HEK293 (cell line): ENCODE results near the gene ZFPL1.

Source experiments
- KLF8 ChIP-seq: fragments of 450-650 bp; formaldehyde crosslinking; IDR thresholded peaks from 2 replicates; pipeline ENCODE4 v1.5.1; 2016; ENCODE audit warnings: missing biosample characterization, missing genetic modification characterization
- MZF1 ChIP-seq: fragments of 450-650 bp; formaldehyde crosslinking; IDR thresholded peaks from 2 replicates; pipeline ENCODE4 v1.5.1; 2017; ENCODE audit warnings: missing biosample characterization, missing genetic modification characterization, borderline replicate concordance
- SALL2 ChIP-seq: fragments of 450-650 bp; formaldehyde crosslinking; IDR thresholded peaks from 2 replicates; pipeline ENCODE4 v1.5.0; 2017; ENCODE audit warnings: missing biosample characterization, mild to moderate bottlenecking, missing genetic modification characterization, borderline replicate concordance
- SCRT2 ChIP-seq: fragments of 450-650 bp; formaldehyde crosslinking; IDR thresholded peaks from 2 replicates; pipeline ENCODE4 v1.5.1; 2016; ENCODE audit warnings: missing biosample characterization, missing genetic modification characterization
- TCF7L2 ChIP-seq: IDR thresholded peaks from 2 replicates; pipeline ENCODE4 v1.6.1; 2011; ENCODE audit warnings: low read depth, mild to moderate bottlenecking, inconsistent platforms, low read length, moderate library complexity, borderline replicate concordance
- ZBTB1 ChIP-seq: fragments of 450-650 bp; formaldehyde crosslinking; IDR thresholded peaks from 2 replicates; pipeline ENCODE4 v1.5.1; 2016; ENCODE audit warnings: missing biosample characterization, missing genetic modification characterization
- ZBTB17 ChIP-seq: fragments of 450-650 bp; formaldehyde crosslinking; IDR thresholded peaks from 2 replicates; pipeline ENCODE4 v1.5.1; 2016; ENCODE audit warnings: missing biosample characterization, missing genetic modification characterization
- ZFP41 ChIP-seq: fragments of 450-650 bp; formaldehyde crosslinking; IDR thresholded peaks from 2 replicates; pipeline ENCODE4 v1.5.1; 2016; ENCODE audit warnings: missing biosample characterization, missing genetic modification characterization, borderline replicate concordance
- ZIC2 ChIP-seq: fragments of 450-650 bp; formaldehyde crosslinking; IDR thresholded peaks from 2 replicates; pipeline ENCODE4 v1.5.1; 2016; ENCODE audit warnings: missing biosample characterization, missing genetic modification characterization
- ZNF112 ChIP-seq: fragments of 450-650 bp; formaldehyde crosslinking; IDR thresholded peaks from 2 replicates; pipeline ENCODE4 v1.5.0; 2017; ENCODE audit warnings: missing biosample characterization, missing genetic modification characterization
- ZNF114 ChIP-seq: fragments of 450-650 bp; formaldehyde crosslinking; IDR thresholded peaks from 2 replicates; pipeline ENCODE4 v1.5.0; 2017; ENCODE audit warnings: missing biosample characterization, missing genetic modification characterization
- ZNF157 ChIP-seq: fragments of 450-650 bp; formaldehyde crosslinking; IDR thresholded peaks from 2 replicates; pipeline ENCODE4 v1.5.1; 2016; ENCODE audit warnings: missing biosample characterization, missing genetic modification characterization
- ZNF175 ChIP-seq: fragments of 450-650 bp; formaldehyde crosslinking; IDR thresholded peaks from 2 replicates; pipeline ENCODE4 v1.5.1; 2016; ENCODE audit warnings: missing biosample characterization, missing genetic modification characterization
- ZNF354C ChIP-seq: fragments of 450-650 bp; formaldehyde crosslinking; IDR thresholded peaks from 2 replicates; pipeline ENCODE4 v1.5.1; 2016; ENCODE audit warnings: missing biosample characterization, missing genetic modification characterization, low read depth, borderline replicate concordance
- ZNF416 ChIP-seq: fragments of 450-650 bp; formaldehyde crosslinking; IDR thresholded peaks from 2 replicates; pipeline ENCODE4 v1.5.1; 2016; ENCODE audit warnings: missing biosample characterization, missing genetic modification characterization
- ZNF473 ChIP-seq: fragments of 450-650 bp; formaldehyde crosslinking; IDR thresholded peaks from 2 replicates; pipeline ENCODE4 v1.5.1; 2017; ENCODE audit warnings: missing biosample characterization, missing genetic modification characterization
- ZNF48 ChIP-seq: fragments of 450-650 bp; formaldehyde crosslinking; IDR thresholded peaks from 2 replicates; pipeline ENCODE4 v1.5.1; 2016; ENCODE audit warnings: missing biosample characterization, missing genetic modification characterization
- ZNF571 ChIP-seq: fragments of 450-650 bp; formaldehyde crosslinking; IDR thresholded peaks from 2 replicates; pipeline ENCODE4 v1.5.0; 2017; ENCODE audit warnings: missing biosample characterization, missing genetic modification characterization
- ZNF670 ChIP-seq: fragments of 450-650 bp; formaldehyde crosslinking; IDR thresholded peaks from 2 replicates; pipeline ENCODE4 v1.5.1; 2016; ENCODE audit warnings: missing biosample characterization, missing genetic modification characterization, low read depth
- ZNF677 ChIP-seq: fragments of 450-650 bp; IDR thresholded peaks from 2 replicates; pipeline ENCODE4 v1.5.0; 2018; ENCODE audit warnings: missing biosample characterization, mild to moderate bottlenecking, missing genetic modification characterization, moderate library complexity
- ZNF76 ChIP-seq: fragments of 450-650 bp; formaldehyde crosslinking; IDR thresholded peaks from 2 replicates; pipeline ENCODE4; 2016; ENCODE audit warnings: low read depth, missing biosample characterization, missing genetic modification characterization, borderline replicate concordance
- ZNF777 ChIP-seq: fragments of 450-650 bp; formaldehyde crosslinking; IDR thresholded peaks from 2 replicates; pipeline ENCODE4 v1.5.1; 2017; ENCODE audit warnings: missing biosample characterization, missing genetic modification characterization, borderline replicate concordance
- ZSCAN23 ChIP-seq: fragments of 450-650 bp; formaldehyde crosslinking; IDR thresholded peaks from 2 replicates; pipeline ENCODE4 v1.5.1; 2016; ENCODE audit warnings: missing biosample characterization, missing genetic modification characterization
- TF ChIP-seq, protein P1 (sequence below): fragments of 450-650 bp; formaldehyde crosslinking; IDR thresholded peaks from 2 replicates; pipeline ENCODE4 v1.5.1; 2016; ENCODE audit warnings: missing biosample characterization, missing genetic modification characterization
- TF ChIP-seq, protein P2 (sequence below): fragments of 450-650 bp; formaldehyde crosslinking; IDR thresholded peaks from 2 replicates; pipeline ENCODE4 v1.5.1; 2016; ENCODE audit warnings: missing biosample characterization, missing genetic modification characterization, borderline replicate concordance
- TF ChIP-seq, protein P3 (sequence below): fragments of 450-650 bp; formaldehyde crosslinking; IDR thresholded peaks from 2 replicates; pipeline ENCODE4 v1.5.1; 2016; ENCODE audit warnings: missing biosample characterization, missing genetic modification characterization
- TF ChIP-seq, protein P4 (sequence below): fragments of 450-650 bp; formaldehyde crosslinking; optimal IDR thresholded peaks from 2 replicates; pipeline ENCODE3; 2016; ENCODE audit warnings: missing biosample characterization, mild to moderate bottlenecking, missing genetic modification characterization
- TF ChIP-seq, protein P5 (sequence below): fragments of 450-650 bp; formaldehyde crosslinking; IDR thresholded peaks from 2 replicates; pipeline ENCODE4 v1.5.1; 2016; ENCODE audit warnings: missing biosample characterization, missing genetic modification characterization
- TF ChIP-seq, protein P6 (sequence below): IDR thresholded peaks from 2 replicates; pipeline ENCODE4 v1.6.1; 2011; ENCODE audit warnings: mild to moderate bottlenecking, low read depth, low read length, borderline replicate concordance
- TF ChIP-seq, protein P7 (sequence below): fragments of 450-650 bp; formaldehyde crosslinking; IDR thresholded peaks from 2 replicates; pipeline ENCODE4 v1.5.1; 2016; ENCODE audit warnings: missing biosample characterization, missing genetic modification characterization

The ZFPL1 gene

DNA sequence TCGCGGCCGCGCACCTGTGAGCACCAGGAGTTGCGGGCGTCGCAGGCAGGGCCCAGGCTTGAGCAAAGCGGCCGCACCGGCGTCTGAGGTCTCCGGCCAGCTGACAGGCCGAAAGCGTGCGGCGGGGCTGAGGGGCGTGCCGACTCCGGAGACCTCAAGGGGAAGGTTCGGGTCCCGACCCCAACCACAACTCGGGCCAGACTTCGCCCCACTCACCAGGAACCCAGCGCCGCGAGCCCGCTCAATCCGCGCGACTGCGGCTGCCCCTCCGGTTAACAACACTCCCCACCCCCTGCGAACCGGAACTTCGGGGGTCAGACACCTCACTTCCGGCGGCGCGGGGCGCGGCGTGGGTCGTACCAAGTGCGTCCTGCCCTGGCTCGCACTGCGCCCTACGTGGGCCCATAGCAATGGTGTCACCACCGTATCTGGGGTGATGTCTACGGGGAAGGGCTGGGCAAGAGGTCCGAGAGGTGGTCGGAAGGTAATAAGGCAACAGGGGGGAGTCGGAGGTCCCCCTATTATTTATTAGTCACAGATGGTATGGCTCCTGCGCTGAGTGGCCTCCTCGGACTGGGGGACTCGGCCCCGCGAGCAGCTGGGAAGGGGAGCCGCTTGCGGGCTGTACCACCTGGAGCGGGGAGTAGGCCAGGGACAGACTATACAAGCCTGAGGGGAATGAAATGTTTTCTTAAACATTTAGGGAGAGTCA, 50.4 kb downstream of the ZFPL1 start, which contains the start of gene SYVN1 (continued):
- peak; percentile 55 for TF ChIP-seq ZIC2 (tag by site-specific recombination)
- no peak for TF ChIP-seq ZNF48 (tag by site-specific recombination)
- no peak for TF ChIP-seq ZNF112 (tag by site-specific recombination)
- no peak for TF ChIP-seq ZNF175 (tag by site-specific recombination)
- TF ChIP-seq ZFP41 (tag by site-specific recombination), result no peak
- TF ChIP-seq, protein P1, sequence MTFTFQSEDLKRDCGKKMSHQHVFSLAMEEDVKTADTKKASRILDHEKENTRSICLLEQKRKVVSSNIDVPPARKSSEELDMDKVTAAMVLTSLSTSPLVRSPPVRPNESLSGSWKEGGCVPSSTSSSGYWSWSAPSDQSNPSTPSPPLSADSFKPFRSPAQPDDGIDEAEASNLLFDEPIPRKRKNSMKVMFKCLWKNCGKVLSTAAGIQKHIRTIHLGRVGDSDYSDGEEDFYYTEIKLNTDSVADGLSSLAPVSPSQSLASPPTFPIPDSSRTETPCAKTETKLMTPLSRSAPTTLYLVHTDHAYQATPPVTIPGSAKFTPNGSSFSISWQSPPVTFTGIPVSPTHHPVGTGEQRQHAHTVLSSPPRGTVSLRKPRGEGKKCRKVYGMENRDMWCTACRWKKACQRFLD, result no peak
- TF ChIP-seq ZNF157 (tag by site-specific recombination), result no peak
- TF ChIP-seq ZNF670, result no peak
- no peak for TF ChIP-seq SCRT2
- TF ChIP-seq ZSCAN23 (tag by site-specific recombination), result no peak; the same call in 1 of the 2 replicates
- TF ChIP-seq ZNF473 (tag by site-specific recombination), result no peak
- TF ChIP-seq ZNF571, result no peak
- TF ChIP-seq ZNF416 (tag by site-specific recombination), result no peak
- TF ChIP-seq, protein P2, sequence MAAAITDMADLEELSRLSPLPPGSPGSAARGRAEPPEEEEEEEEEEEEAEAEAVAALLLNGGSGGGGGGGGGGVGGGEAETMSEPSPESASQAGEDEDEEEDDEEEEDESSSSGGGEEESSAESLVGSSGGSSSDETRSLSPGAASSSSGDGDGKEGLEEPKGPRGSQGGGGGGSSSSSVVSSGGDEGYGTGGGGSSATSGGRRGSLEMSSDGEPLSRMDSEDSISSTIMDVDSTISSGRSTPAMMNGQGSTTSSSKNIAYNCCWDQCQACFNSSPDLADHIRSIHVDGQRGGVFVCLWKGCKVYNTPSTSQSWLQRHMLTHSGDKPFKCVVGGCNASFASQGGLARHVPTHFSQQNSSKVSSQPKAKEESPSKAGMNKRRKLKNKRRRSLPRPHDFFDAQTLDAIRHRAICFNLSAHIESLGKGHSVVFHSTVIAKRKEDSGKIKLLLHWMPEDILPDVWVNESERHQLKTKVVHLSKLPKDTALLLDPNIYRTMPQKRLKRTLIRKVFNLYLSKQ, result no peak
- 0 out of 2 replicates have a peak, but pooled peaks have one; percentile 39 for TF ChIP-seq ZBTB17
- TF ChIP-seq ZNF354C (tag by site-specific recombination), result no peak
- no peak for TF ChIP-seq MZF1
- TF ChIP-seq TCF7L2, result no peak
- TF ChIP-seq, protein P3, sequence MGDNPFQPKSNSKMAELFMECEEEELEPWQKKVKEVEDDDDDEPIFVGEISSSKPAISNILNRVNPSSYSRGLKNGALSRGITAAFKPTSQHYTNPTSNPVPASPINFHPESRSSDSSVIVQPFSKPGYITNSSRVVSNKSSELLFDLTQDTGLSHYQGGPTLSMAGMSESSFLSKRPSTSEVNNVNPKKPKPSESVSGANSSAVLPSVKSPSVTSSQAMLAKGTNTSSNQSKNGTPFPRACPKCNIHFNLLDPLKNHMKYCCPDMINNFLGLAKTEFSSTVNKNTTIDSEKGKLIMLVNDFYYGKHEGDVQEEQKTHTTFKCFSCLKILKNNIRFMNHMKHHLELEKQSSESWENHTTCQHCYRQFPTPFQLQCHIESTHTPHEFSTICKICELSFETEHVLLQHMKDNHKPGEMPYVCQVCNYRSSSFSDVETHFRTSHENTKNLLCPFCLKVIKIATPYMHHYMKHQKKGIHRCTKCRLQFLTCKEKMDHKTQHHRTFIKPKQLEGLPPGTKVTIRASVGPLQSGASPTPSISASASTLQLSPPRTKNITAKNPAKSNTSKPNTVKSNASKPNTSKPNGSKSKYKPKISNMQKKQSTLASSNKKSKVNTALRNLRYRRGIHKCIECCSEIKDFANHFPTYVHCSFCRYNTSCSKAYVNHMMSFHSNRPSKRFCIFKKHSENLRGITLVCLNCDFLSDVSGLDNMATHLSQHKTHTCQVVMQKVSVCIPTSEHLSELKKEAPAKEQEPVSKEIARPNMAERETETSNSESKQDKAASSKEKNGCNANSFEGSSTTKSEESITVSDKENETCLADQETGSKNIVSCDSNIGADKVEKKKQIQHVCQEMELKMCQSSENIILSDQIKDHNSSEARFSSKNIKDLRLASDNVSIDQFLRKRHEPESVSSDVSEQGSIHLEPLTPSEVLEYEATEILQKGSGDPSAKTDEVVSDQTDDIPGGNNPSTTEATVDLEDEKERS (tag by site-specific recombination), result no peak
- peak; percentile 83; the same call in 1 of the 2 replicates for TF ChIP-seq KLF8 (tag by site-specific recombination)
- TF ChIP-seq, protein P4, sequence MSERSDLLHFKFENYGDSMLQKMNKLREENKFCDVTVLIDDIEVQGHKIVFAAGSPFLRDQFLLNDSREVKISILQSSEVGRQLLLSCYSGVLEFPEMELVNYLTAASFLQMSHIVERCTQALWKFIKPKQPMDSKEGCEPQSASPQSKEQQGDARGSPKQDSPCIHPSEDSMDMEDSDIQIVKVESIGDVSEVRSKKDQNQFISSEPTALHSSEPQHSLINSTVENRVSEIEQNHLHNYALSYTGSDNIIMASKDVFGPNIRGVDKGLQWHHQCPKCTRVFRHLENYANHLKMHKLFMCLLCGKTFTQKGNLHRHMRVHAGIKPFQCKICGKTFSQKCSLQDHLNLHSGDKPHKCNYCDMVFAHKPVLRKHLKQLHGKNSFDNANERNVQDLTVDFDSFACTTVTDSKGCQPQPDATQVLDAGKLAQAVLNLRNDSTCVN (tag by site-specific recombination), result peak; percentile 89
- no peak for TF ChIP-seq SALL2 (tag by site-specific recombination)
- TF ChIP-seq ZNF777 (tag by site-specific recombination), result no peak
- no peak for TF ChIP-seq ZNF677
- no peak for TF ChIP-seq ZNF114
- peak; percentile 66; the same call in 1 of the 2 replicates for TF ChIP-seq ZNF76 (tag by site-specific recombination)
- TF ChIP-seq, protein P5, sequence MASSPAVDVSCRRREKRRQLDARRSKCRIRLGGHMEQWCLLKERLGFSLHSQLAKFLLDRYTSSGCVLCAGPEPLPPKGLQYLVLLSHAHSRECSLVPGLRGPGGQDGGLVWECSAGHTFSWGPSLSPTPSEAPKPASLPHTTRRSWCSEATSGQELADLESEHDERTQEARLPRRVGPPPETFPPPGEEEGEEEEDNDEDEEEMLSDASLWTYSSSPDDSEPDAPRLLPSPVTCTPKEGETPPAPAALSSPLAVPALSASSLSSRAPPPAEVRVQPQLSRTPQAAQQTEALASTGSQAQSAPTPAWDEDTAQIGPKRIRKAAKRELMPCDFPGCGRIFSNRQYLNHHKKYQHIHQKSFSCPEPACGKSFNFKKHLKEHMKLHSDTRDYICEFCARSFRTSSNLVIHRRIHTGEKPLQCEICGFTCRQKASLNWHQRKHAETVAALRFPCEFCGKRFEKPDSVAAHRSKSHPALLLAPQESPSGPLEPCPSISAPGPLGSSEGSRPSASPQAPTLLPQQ (tag by site-specific recombination), result peak; percentile 94
- TF ChIP-seq, protein P6, sequence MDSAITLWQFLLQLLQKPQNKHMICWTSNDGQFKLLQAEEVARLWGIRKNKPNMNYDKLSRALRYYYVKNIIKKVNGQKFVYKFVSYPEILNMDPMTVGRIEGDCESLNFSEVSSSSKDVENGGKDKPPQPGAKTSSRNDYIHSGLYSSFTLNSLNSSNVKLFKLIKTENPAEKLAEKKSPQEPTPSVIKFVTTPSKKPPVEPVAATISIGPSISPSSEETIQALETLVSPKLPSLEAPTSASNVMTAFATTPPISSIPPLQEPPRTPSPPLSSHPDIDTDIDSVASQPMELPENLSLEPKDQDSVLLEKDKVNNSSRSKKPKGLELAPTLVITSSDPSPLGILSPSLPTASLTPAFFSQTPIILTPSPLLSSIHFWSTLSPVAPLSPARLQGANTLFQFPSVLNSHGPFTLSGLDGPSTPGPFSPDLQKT, result no peak; the same call in 1 of the 2 replicates
- TF ChIP-seq, protein P7, sequence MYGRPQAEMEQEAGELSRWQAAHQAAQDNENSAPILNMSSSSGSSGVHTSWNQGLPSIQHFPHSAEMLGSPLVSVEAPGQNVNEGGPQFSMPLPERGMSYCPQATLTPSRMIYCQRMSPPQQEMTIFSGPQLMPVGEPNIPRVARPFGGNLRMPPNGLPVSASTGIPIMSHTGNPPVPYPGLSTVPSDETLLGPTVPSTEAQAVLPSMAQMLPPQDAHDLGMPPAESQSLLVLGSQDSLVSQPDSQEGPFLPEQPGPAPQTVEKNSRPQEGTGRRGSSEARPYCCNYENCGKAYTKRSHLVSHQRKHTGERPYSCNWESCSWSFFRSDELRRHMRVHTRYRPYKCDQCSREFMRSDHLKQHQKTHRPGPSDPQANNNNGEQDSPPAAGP (tag by site-specific recombination), result peak; percentile 88
- TF ChIP-seq ZBTB1 (tag by site-specific recombination), result no peak
